ENCODE data around the gene BCAP29. TPM values are rescaled to one million over a fixed set of nuclear protein-coding genes. Genes with fewer than 3 reads are reported as not detected.

The BCAP29 gene
- total and polyA plus RNA-seq, 9 of the 15 experiments (the other 6 are each of a cell fraction or from before 2014, with no cell fraction given) = 63.4 to 137 (median 79.7) TPM

DNA sequence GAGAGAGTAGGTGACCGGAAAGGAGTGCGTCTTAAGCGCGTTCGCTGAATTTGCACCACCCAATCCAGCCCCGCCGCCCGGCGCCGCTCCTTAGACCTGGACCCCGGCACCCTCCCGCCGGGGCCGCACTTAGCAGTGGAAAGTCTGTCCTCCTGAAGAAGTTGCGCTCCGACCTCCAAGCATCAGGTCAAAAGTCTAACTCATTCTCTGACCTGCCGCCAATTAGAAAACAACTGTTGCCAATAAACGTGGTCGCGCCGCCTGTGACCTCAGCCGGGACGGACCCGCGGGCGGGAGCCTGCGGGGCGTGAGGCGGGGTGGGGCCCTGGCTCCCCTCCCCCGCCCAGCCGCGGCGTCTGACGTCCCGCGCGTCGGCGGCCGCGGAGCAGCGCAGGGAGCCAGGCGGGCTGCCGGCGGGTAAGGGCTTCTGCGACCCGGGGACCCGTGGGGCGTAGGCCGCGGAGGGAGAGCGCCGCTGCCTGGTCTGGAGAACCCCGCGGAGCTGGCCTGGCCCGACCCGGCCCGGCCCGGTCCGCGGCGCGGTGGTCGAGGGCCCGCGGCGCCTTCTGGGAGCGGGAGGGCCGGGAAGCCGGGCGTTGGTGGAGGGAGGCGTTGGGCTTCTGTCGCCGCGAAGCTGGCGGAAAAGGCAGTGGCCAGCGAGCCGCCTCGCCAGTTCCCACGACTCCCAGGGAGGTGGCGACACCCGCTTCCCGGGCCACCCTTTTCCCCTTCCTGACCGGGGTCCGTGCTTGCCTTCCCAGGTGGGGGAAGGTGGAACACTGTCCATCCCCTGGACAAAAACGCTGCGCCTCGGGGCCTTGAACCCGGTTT, at the start of gene BCAP29 (continued):
- TF ChIP-seq, protein P1, sequence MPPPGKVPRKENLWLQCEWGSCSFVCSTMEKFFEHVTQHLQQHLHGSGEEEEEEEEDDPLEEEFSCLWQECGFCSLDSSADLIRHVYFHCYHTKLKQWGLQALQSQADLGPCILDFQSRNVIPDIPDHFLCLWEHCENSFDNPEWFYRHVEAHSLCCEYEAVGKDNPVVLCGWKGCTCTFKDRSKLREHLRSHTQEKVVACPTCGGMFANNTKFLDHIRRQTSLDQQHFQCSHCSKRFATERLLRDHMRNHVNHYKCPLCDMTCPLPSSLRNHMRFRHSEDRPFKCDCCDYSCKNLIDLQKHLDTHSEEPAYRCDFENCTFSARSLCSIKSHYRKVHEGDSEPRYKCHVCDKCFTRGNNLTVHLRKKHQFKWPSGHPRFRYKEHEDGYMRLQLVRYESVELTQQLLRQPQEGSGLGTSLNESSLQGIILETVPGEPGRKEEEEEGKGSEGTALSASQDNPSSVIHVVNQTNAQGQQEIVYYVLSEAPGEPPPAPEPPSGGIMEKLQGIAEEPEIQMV (tag; conservative IDR thresholded peaks at IDR 0.05; ENCODE audit: low read depth) = no peak
- TF ChIP-seq SNAPC5 (CRISPR knock-in tag; IDR thresholded peaks at IDR 0.05) = no peak
- TF ChIP-seq ZNF143 (CRISPR knock-in tag; IDR thresholded peaks at IDR 0.05) = peak; percentile 60; the same call in 1 of the 2 replicates
- TF ChIP-seq, protein P2, sequence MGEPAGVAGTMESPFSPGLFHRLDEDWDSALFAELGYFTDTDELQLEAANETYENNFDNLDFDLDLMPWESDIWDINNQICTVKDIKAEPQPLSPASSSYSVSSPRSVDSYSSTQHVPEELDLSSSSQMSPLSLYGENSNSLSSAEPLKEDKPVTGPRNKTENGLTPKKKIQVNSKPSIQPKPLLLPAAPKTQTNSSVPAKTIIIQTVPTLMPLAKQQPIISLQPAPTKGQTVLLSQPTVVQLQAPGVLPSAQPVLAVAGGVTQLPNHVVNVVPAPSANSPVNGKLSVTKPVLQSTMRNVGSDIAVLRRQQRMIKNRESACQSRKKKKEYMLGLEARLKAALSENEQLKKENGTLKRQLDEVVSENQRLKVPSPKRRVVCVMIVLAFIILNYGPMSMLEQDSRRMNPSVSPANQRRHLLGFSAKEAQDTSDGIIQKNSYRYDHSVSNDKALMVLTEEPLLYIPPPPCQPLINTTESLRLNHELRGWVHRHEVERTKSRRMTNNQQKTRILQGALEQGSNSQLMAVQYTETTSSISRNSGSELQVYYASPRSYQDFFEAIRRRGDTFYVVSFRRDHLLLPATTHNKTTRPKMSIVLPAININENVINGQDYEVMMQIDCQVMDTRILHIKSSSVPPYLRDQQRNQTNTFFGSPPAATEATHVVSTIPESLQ (CRISPR knock-in tag; IDR thresholded peaks at IDR 0.05) = peak; percentile 76
- TF ChIP-seq ZNF318 (IDR thresholded peaks at IDR 0.05; ENCODE audit: borderline replicate concordance in 1 of 2, low read depth in 1 of 2) = no peak
- TF ChIP-seq CHD4 (IDR thresholded peaks at IDR 0.05; ENCODE audit: insufficient read depth, insufficient replicate concordance, low read depth, low read length, poor library complexity, severe bottlenecking) = no peak
- TF ChIP-seq STAT6 (CRISPR knock-in tag; IDR thresholded peaks at IDR 0.05) = 0 out of 2 replicates have a peak, but pooled peaks have one; percentile 6
- TF ChIP-seq SAFB (IDR thresholded peaks at IDR 0.05; ENCODE audit: borderline replicate concordance, low read depth, low read length) = peak; percentile 63; the same call in 1 of the 2 replicates
- TF ChIP-seq MED1 (CRISPR knock-in tag; IDR thresholded peaks at IDR 0.05; ENCODE audit: borderline replicate concordance) = no peak
